ENCODE data around the gene CDC5L. TPM values are rescaled to one million over a fixed set of nuclear protein-coding genes. Genes with fewer than 3 reads are reported as not detected.

The CDC5L gene
- total and polyA plus RNA-seq, 8 donors = 16.5 to 38.0 (median 35.5) TPM

DNA sequence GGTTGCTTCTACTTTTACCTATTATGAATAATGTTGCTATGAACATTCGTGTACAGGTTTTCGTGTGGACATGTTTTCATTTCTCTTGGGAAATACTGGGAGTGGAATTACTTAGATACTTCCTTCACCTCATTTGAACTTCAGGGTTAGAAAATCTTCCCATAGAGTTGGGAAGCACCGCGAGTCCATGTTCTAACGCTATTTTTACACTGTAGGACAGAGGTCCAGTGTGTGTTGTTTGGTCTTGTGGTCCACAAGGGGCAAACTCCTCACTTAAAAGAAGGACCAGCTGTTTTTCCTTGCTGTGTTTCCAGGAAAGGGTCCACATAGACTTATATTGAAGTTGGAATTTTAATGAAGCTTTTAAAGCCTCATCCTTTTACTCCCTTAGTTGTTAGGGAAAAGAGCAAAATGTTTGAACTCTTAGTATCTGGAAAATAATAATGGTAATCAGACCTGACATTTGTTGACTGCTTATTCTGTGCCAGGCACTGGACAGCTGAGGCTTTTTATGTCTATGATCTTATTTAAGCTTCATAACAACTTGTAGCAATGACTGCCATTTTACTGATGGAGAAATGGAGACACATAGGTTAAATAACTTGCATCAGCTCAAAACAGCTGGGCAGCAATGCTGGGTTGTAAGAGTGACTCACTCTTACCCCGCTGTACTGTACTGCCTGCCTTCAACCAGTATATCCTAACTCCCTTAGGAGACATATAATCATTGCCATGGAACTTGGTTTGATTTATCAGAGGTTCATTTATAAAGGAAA is 52.0 kb downstream of the CDC5L start:
- Histone ChIP-seq H3K4me3 (no peak overlapping the region), H3K27me3 (no peaks in the 10 kb centered on the region), H3K9me3 (peaks cover 9 to 19% of the 10 kb centered on the region in 2 donors), H3K27ac (no peak overlapping the region), H3K4me1 (no peaks in the 10 kb centered on the region), H3K36me3 (peaks cover 0 to 43% of the 10 kb centered on the region in 2 donors)
- ATAC-seq (peak; percentile 36), DNase-seq (no peak)
- intact Hi-C loops (cut with DNase I) = no loop called here
- no peak for TF ChIP-seq CTCF (IDR thresholded peaks at IDR 0.05)

GRCh38 chr6:44441091-44441855 is 53.8 kb downstream of the CDC5L start:
- intact Hi-C loops (cut with DNase I) = no loop called here
- Histone ChIP-seq H3K4me1 (no peaks in the 10 kb centered on the region), H3K27ac (no peak overlapping the region), H3K27me3 (no peaks in the 10 kb centered on the region), H3K36me3 (peaks cover 0 to 46% of the 10 kb centered on the region in 2 donors), H3K9me3 (peaks cover 9 to 19% of the 10 kb centered on the region in 2 donors), H3K4me3 (no peak overlapping the region)
- no peak for TF ChIP-seq CTCF (IDR thresholded peaks at IDR 0.05)
- ATAC-seq = no peak
- DNase-seq = no peak

- Histone ChIP-seq H3K4me1 (no peaks in the 10 kb centered on the region), H3K27ac (no peak overlapping the region), H3K27me3 (no peaks in the 10 kb centered on the region), H3K9me3 (peaks cover 9 to 19% of the 10 kb centered on the region in 2 donors), H3K36me3 (peaks cover 0 to 56% of the 10 kb centered on the region in 2 donors), H3K4me3 (no peak overlapping the region)
- ATAC-seq (no peak), DNase-seq (no peak)
- intact Hi-C loops (cut with DNase I) = no loop called here
- no peak for TF ChIP-seq CTCF (IDR thresholded peaks at IDR 0.05)
Observed at GRCh38 chr6:44442236-44442635, 54.7 kb downstream of the CDC5L start.

DNA sequence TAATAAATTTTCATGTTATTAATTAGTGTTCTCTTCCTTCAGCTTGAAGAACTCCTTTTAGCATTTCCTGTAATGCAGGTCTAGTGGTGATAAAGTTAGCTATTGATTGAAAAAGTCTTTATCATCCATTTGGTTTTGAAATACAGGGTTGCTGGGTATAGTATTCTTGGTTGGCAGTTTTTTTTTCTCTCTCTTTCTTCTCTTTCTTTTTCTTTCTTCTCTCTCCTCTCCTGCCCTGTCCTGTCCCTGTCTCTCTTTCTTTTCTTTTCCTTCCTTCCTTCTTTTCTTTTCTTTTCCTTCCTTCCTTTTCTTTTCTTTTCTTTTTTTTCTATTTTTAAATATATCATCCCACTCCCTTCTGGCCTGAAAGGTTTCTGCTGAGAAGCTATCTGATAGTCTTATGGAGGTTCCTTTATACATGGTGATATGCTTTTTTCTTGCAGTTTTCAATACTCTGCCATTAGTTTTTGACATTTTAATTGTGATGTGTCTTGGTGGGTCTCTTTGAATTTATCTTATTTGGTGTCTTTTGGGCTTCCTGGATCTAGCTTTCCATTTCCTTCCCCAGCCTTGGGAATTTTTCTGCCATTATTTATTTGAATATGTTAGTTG is 55.4 kb downstream of the CDC5L start:
- Histone ChIP-seq H3K27ac (no peak overlapping the region), H3K4me3 (no peak overlapping the region), H3K36me3 (peaks cover 0 to 63% of the 10 kb centered on the region in 2 donors), H3K4me1 (no peaks in the 10 kb centered on the region), H3K27me3 (no peaks in the 10 kb centered on the region), H3K9me3 (peaks cover 9 to 19% of the 10 kb centered on the region in 2 donors)
- TF ChIP-seq CTCF (IDR thresholded peaks at IDR 0.05) = no peak
- ATAC-seq (no peak), DNase-seq (no peak)
- intact Hi-C loops (cut with DNase I) = no loop called here

- no peak for DNase-seq
- Histone ChIP-seq H3K4me3 (no peak overlapping the region), H3K4me1 (no peaks in the 10 kb centered on the region), H3K36me3 (peaks cover 2 to 64% of the 10 kb centered on the region in 2 donors), H3K27me3 (no peaks in the 10 kb centered on the region), H3K27ac (no peak overlapping the region), H3K9me3 (peaks cover 9 to 19% of the 10 kb centered on the region in 2 donors)
- ATAC-seq = no peak
- intact Hi-C loops (cut with DNase I) = no loop called here
- no peak for TF ChIP-seq CTCF (IDR thresholded peaks at IDR 0.05)
Observed at GRCh38 chr6:44444853-44445252, 57.3 kb downstream of the CDC5L start.

All from left lung (tissue), 10 donors.